H1 (cell line): ENCODE results near the gene ARFGEF3. TPM values are rescaled to one million over a fixed set of nuclear protein-coding genes. Genes with fewer than 3 reads are reported as not detected.

Experiments used
- CTCF ChIA-PET: fragments of 300-600 bp; sonication (Branson Sonifier 250); formaldehyde crosslinking; loops from one replicate; lab custom pipeline; 2021; ENCODE audit not compliant: partially characterized antibody; lab: Charles Lee
- POLR2A ChIA-PET: fragments of 300-600 bp; sonication (Branson Sonifier 250); formaldehyde crosslinking; loops from one replicate; lab custom pipeline; 2021; ENCODE audit warnings: inconsistent platforms; ENCODE audit not compliant: partially characterized antibody; lab: Charles Lee
- DNase-seq, 2 experiments: peaks; one replicate each; pipeline versions ENCODE4 v3.0.0 to v3.0.0-alpha.2; 2010 to 2022; ENCODE audit warnings: low spot score in 2 of 2, low read depth in 1 of 2, mixed read lengths in 1 of 2
- FAIRE-seq: peaks from 2 replicates; lab custom pipeline; 2011; peaks lifted over from hg19 to GRCh38; lab: Jason Lieb, UNC
- H2AFZ ChIP-seq: 2 replicates; pipeline ENCODE4 v1.8.1; 2012; ENCODE audit warnings: low read length, inconsistent platforms
- H2AK5ac ChIP-seq: 2 replicates; pipeline ENCODE4 v1.6.1; 2013; ENCODE audit warnings: low read depth, low read length
- H2BK120ac ChIP-seq: replicated peaks from 2 replicates; pipeline ENCODE3; 2013; ENCODE audit warnings: low read depth, low read length, inconsistent platforms
- H2BK12ac ChIP-seq: 2 replicates; pipeline ENCODE4 v1.6.1; 2013; ENCODE audit warnings: low read depth, low read length
- H2BK15ac ChIP-seq: 2 replicates; pipeline ENCODE4 v1.6.1; 2013; ENCODE audit warnings: low read length
- H2BK20ac ChIP-seq: 2 replicates; pipeline ENCODE4 v1.6.1; 2013; ENCODE audit warnings: low read length
- H2BK5ac ChIP-seq: 2 replicates; pipeline ENCODE4 v1.6.1; 2013; ENCODE audit warnings: low read depth, low read length
- H3K14ac ChIP-seq: 2 replicates; pipeline ENCODE4 v1.6.1; 2013; ENCODE audit warnings: inconsistent platforms; ENCODE audit not compliant: insufficient read length
- H3K18ac ChIP-seq: 2 replicates; pipeline ENCODE4 v1.6.1; 2013; ENCODE audit warnings: low read length; ENCODE audit errors: extremely low read depth
- H3K23ac ChIP-seq: 2 replicates; pipeline ENCODE4 v1.6.1; 2013; ENCODE audit warnings: inconsistent platforms; ENCODE audit not compliant: insufficient read length
- H3K23me2 ChIP-seq: 2 replicates; pipeline ENCODE4 v1.6.1; 2013; ENCODE audit warnings: low read depth, low read length
- H3K27ac ChIP-seq: 2 replicates; pipeline ENCODE4 v1.6.1; 2011; ENCODE audit warnings: low read depth, low read length, inconsistent platforms
- H3K27me3 ChIP-seq, 4 experiments: replicated peaks in 1 of 4; 1 replicate in 1 of 4; 2 replicates in 3 of 4; pipeline versions ENCODE4 v1.6.1 to v1.8.1; 2011 to 2013; ENCODE audit warnings: low read length in 3 of 4, mild to moderate bottlenecking in 3 of 4, inconsistent platforms in 2 of 4, mixed read lengths in 2 of 4, moderate library complexity in 1 of 4; ENCODE audit not compliant: control insufficient read depth in 3 of 4, insufficient read depth in 3 of 4; ENCODE audit errors: extremely low read depth in 1 of 4
- H3K36me3 ChIP-seq, 4 experiments: 2 replicates each; pipeline versions ENCODE4 v1.6.1 to v1.8.1; 2011 to 2013; ENCODE audit warnings: mild to moderate bottlenecking in 4 of 4, low read length in 3 of 4, moderate library complexity in 2 of 4, control low read depth in 1 of 4, inconsistent platforms in 1 of 4; ENCODE audit not compliant: insufficient read depth in 4 of 4, control insufficient read depth in 2 of 4
- H3K4ac ChIP-seq: replicated peaks from 2 replicates; pipeline ENCODE3; 2013; ENCODE audit warnings: low read length, low read depth, mixed read lengths, inconsistent platforms; ENCODE audit not compliant: insufficient read length
- H3K4me1 ChIP-seq, 4 experiments: replicated peaks in 1 of 4; 1 replicate in 1 of 4; 2 replicates in 3 of 4; pipeline versions ENCODE4 v1.6.1 to v1.8.1; 2011 to 2013; ENCODE audit warnings: low read length in 3 of 4, inconsistent platforms in 2 of 4, mixed read lengths in 1 of 4; ENCODE audit not compliant: insufficient read depth in 4 of 4, control insufficient read depth in 3 of 4
- H3K4me2 ChIP-seq, 2 experiments: 2 replicates each; pipeline versions ENCODE4 v1.6.1 to v1.8.1; 2011 to 2013; ENCODE audit warnings: low read depth in 2 of 2, low read length in 2 of 2, control low read depth in 1 of 2, inconsistent platforms in 1 of 2, mild to moderate bottlenecking in 1 of 2; ENCODE audit not compliant: insufficient read depth in 1 of 2
- H3K4me3 ChIP-seq, 4 experiments: fragments of 200-600, 300-600 bp in 1 of 4; sonication (generic), shearing (Covaris generic), sonication (Bioruptor Twin) in 1 of 4; 2 replicates each; pipeline versions ENCODE4 v1.5.1 to v1.8.1; 2011 to 2016; ENCODE audit warnings: low read length in 4 of 4, low read depth in 3 of 4, control low read depth in 2 of 4, inconsistent platforms in 2 of 4, mild to moderate bottlenecking in 2 of 4, mixed read lengths in 1 of 4, moderate library complexity in 1 of 4; ENCODE audit not compliant: insufficient read depth in 2 of 4; ENCODE audit errors: extremely low read depth in 1 of 4
- H3K56ac ChIP-seq: replicated peaks from 2 replicates; pipeline ENCODE3; 2013; ENCODE audit warnings: low read depth, mild to moderate bottlenecking, mixed read lengths, low read length, inconsistent platforms; ENCODE audit not compliant: insufficient read length
- H3K79me1 ChIP-seq: 2 replicates; pipeline ENCODE4 v1.6.1; 2013; ENCODE audit warnings: low read depth, low read length, control low read depth
- H3K79me2 ChIP-seq, 2 experiments: 2 replicates each; pipeline versions ENCODE4 v1.6.1 to v1.8.1; 2012 to 2013; ENCODE audit warnings: low read length in 2 of 2, mild to moderate bottlenecking in 2 of 2, inconsistent platforms in 1 of 2; ENCODE audit not compliant: insufficient read depth in 2 of 2, control insufficient read depth in 1 of 2
- H3K9ac ChIP-seq, 4 experiments: replicated peaks in 1 of 4; 1 replicate in 1 of 4; 2 replicates in 3 of 4; pipeline versions ENCODE4 v1.6.1 to v1.8.1; 2011 to 2013; ENCODE audit warnings: low read depth in 3 of 4, low read length in 3 of 4, control low read depth in 2 of 4, mild to moderate bottlenecking in 2 of 4, moderate library complexity in 2 of 4, inconsistent platforms in 1 of 4; ENCODE audit errors: extremely low read depth in 1 of 4
- H3K9me3 ChIP-seq, 2 experiments: 2 replicates each; pipeline versions ENCODE4 v1.6.1 to v1.8.1; 2012 to 2013; ENCODE audit warnings: mild to moderate bottlenecking in 2 of 2, moderate library complexity in 2 of 2, control low read depth in 1 of 2, inconsistent platforms in 1 of 2, low read depth in 1 of 2, low read length in 1 of 2, mixed read lengths in 1 of 2; ENCODE audit not compliant: insufficient read depth in 2 of 2
- H4K20me1 ChIP-seq, 2 experiments: replicated peaks in 1 of 2; 2 replicates each; pipeline versions ENCODE3 to v1.8.1; 2011 to 2013; ENCODE audit warnings: inconsistent platforms in 2 of 2, low read length in 2 of 2, mild to moderate bottlenecking in 1 of 2; ENCODE audit not compliant: insufficient read depth in 2 of 2, control insufficient read depth in 1 of 2
- H4K5ac ChIP-seq: 2 replicates; pipeline ENCODE4 v1.6.1; 2013; ENCODE audit warnings: low read length, low read depth, mixed read lengths, inconsistent platforms; ENCODE audit not compliant: insufficient read length
- H4K8ac ChIP-seq: 2 replicates; pipeline ENCODE4 v1.8.0; 2013; ENCODE audit warnings: mild to moderate bottlenecking, moderate library complexity, low read length, inconsistent platforms; ENCODE audit not compliant: insufficient read depth; ENCODE audit errors: extremely low read depth
- H4K91ac ChIP-seq: replicated peaks from 2 replicates; pipeline ENCODE3; 2013; ENCODE audit warnings: low read length, mixed read lengths, inconsistent platforms; ENCODE audit not compliant: insufficient read length
- BACH1 ChIP-seq: IDR thresholded peaks from 2 replicates; pipeline ENCODE4 v1.6.1; 2012; ENCODE audit warnings: low read length, improper control_type of control experiment
- FOSL1 ChIP-seq: IDR thresholded peaks from 2 replicates; pipeline ENCODE4 v1.6.1; 2011; ENCODE audit warnings: mild to moderate bottlenecking, low read depth, low read length, moderate library complexity; ENCODE audit not compliant: insufficient read depth
- NANOG ChIP-seq: IDR thresholded peaks from 2 replicates; pipeline ENCODE4 v1.6.1; 2011; ENCODE audit warnings: low read length, low read depth, mild to moderate bottlenecking, inconsistent platforms; ENCODE audit not compliant: insufficient read depth, poor library complexity, severe bottlenecking
- RFX5 ChIP-seq: IDR thresholded peaks from 2 replicates; pipeline ENCODE4 v1.6.1; 2011; ENCODE audit warnings: low read depth, low read length, improper control_type of control experiment, borderline replicate concordance
- SIRT6 ChIP-seq: IDR thresholded peaks from one replicate; pipeline ENCODE4 v1.7.1; 2012; ENCODE audit warnings: low read length, inconsistent platforms
- SIX5 ChIP-seq: IDR thresholded peaks from 2 replicates; pipeline ENCODE4 v1.6.1; 2011; ENCODE audit warnings: mild to moderate bottlenecking, low read depth, low read length
- SP2 ChIP-seq: IDR thresholded peaks from 2 replicates; pipeline ENCODE4 v1.6.1; 2012; ENCODE audit warnings: mild to moderate bottlenecking, low read length, inconsistent platforms
- WGBS, 2 experiments: shearing (Covaris generic) in 1 of 2; methylation state at CpG; one replicate each; pipeline versions ENCODE4 v1.1.6 to v1.1.7; 2013 to 2015; ENCODE audit warnings: low lambda C conversion rate in 2 of 2, mixed read lengths in 2 of 2, inconsistent platforms in 1 of 2, low coverage in 1 of 2, missing lambda C conversion rate in 1 of 2; ENCODE audit not compliant: insufficient replicate concordance in 2 of 2, insufficient coverage in 1 of 2, insufficient read length in 1 of 2; ENCODE audit errors: extremely low coverage in 1 of 2, missing lambda C conversion rate in 1 of 2; 5-methylcytosine and 5-hydroxymethylcytosine counted together
- polyA plus RNA-seq, 7 experiments: library from polyadenylated mRNA; depleted of rRNA in 3 of 7; stranded (reverse) in 5 of 7; unstranded in 2 of 7; fragments of >200 nt in 5 of 7; fragments of 200-250 nt in 2 of 7; gene quantifications; 1 replicate in 5 of 7; 2 replicates in 1 of 7; 4 replicates in 1 of 7; pipeline versions ENCODE4 v1.2.1 to v1.2.3, GENCODE V29; 2011 to 2013; ENCODE audit warnings: missing spikeins in 2 of 7, mixed read lengths in 2 of 7
- total RNA-seq: library from RNA; stranded (reverse); fragmentation: NEBNext Ultra II Directional; extraction: Animal tissue kit (Norgen Biotek cat#: 25700); gene quantifications from 2 replicates; pipeline ENCODE4 v1.2.1, GENCODE V29; 2021
- TF ChIP-seq, protein P1 (sequence below): IDR thresholded peaks from 2 replicates; pipeline ENCODE4 v1.6.1; 2011; ENCODE audit warnings: low read depth, mild to moderate bottlenecking, low read length; ENCODE audit not compliant: insufficient read depth
- TF ChIP-seq, protein P2 (sequence below), 3 experiments: IDR thresholded peaks; 1 replicate in 2 of 3; 2 replicates in 1 of 3; pipeline versions ENCODE4 v1.5.1 to v1.6.1; 2011; ENCODE audit warnings: low read length in 3 of 3, mild to moderate bottlenecking in 3 of 3, inconsistent platforms in 2 of 3, low read depth in 1 of 3, moderate library complexity in 1 of 3; ENCODE audit not compliant: insufficient read depth in 1 of 3; ENCODE audit errors: control extremely low read depth in 1 of 3
- TF ChIP-seq, protein P3 (sequence below): IDR thresholded peaks from 2 replicates; pipeline ENCODE4 v1.6.1; 2011; ENCODE audit warnings: low read length, improper control_type of control experiment

ARFGEF3 gene
- total and polyA plus RNA-seq, 2 of the 8 experiments (the other 6 are each of a cell fraction or from before 2014, with no cell fraction given): 5.8 to 23.2 TPM

DNA sequence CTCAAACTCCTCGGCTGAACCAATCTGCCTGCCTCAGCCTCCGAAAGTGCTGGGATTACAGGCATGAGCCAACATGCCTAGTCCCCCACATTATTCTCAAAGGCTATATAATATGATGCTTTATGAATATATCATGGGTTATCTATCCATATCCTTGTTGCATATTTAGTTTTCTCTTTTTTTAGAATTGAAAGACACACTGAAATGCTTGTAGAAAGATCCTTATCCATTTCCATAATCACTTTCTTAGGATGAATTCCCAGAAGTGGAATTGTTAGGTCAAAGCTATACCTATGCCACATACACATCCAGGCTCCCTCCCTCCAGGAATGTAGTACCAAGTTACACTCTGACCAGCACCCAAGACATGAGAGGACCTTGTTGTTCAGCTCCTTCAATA is 2.5 kb upstream of the ARFGEF3 start:
- Histone ChIP-seq H2BK5ac (no peak overlapping the region), H2BK15ac (no peak overlapping the region), H3K56ac (no peak overlapping the region), H3K18ac (no peak overlapping the region), H2BK120ac (no peak overlapping the region), H2AFZ (no peak overlapping the region), H3K9me3 (no peaks in the 10 kb centered on the region), H3K4me2 (no peak overlapping the region), H3K4ac (no peak overlapping the region), H2BK20ac (no peak overlapping the region), H3K27ac (no peak overlapping the region), H3K36me3 (no peaks in the 10 kb centered on the region), H4K20me1 (no peaks in the 10 kb centered on the region), H4K5ac (no peak overlapping the region), H2BK12ac (no peak overlapping the region), H4K91ac (no peak overlapping the region), H4K8ac (no peak overlapping the region), H3K9ac (no peak overlapping the region), H3K27me3 (peaks cover 0 to 3% (median 2%) of the 10 kb centered on the region in 4 experiments; a peak in 4 of 7 replicates), H3K4me3 (no peak overlapping the region), H3K14ac (no peak overlapping the region), H3K23ac (no peak overlapping the region), H3K4me1 (peaks cover 2 to 13% (median 11%) of the 10 kb centered on the region in 4 experiments; a peak in 5 of 7 replicates), H3K79me2 (peaks cover 0 to 7% of the 10 kb centered on the region in 2 experiments; a peak in 2 of 4 replicates), H3K23me2 (peaks cover 14% of the 10 kb centered on the region), H2AK5ac (no peak overlapping the region), H3K79me1 (0 out of 2 replicates have a peak, but pooled peaks cover 2% of the 10 kb centered on the region)
- ChIA-PET CTCF (interaction anchor here (1.2 to 1.9 kb wide), 3 partner anchors 9 to 43 kb away, joined by 5 to 7 read pairs (median 5); no protein-coding TSS in a partner anchor), POLR2A (no interaction called here)
- no peak for DNase-seq
- 77% methylated on average over 2 of the region's 2 CpGs; no CpG with 5 or more reads in 1 of the 2 experiments for WGBS, 2 experiments
- no peak for FAIRE-seq
- TF ChIP-seq, protein P1, sequence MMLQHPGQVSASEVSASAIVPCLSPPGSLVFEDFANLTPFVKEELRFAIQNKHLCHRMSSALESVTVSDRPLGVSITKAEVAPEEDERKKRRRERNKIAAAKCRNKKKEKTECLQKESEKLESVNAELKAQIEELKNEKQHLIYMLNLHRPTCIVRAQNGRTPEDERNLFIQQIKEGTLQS: no peak
- no peak for TF ChIP-seq NANOG
- no peak for TF ChIP-seq FOSL1
- TF ChIP-seq SP2: no peak
- TF ChIP-seq, protein P2, sequence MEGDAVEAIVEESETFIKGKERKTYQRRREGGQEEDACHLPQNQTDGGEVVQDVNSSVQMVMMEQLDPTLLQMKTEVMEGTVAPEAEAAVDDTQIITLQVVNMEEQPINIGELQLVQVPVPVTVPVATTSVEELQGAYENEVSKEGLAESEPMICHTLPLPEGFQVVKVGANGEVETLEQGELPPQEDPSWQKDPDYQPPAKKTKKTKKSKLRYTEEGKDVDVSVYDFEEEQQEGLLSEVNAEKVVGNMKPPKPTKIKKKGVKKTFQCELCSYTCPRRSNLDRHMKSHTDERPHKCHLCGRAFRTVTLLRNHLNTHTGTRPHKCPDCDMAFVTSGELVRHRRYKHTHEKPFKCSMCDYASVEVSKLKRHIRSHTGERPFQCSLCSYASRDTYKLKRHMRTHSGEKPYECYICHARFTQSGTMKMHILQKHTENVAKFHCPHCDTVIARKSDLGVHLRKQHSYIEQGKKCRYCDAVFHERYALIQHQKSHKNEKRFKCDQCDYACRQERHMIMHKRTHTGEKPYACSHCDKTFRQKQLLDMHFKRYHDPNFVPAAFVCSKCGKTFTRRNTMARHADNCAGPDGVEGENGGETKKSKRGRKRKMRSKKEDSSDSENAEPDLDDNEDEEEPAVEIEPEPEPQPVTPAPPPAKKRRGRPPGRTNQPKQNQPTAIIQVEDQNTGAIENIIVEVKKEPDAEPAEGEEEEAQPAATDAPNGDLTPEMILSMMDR (IDR thresholded peaks at IDR 0.05; ENCODE audit: control extremely low read depth in 1 of 3, insufficient read depth in 1 of 3, low read depth in 1 of 3, low read length in 3 of 3): no peak
- TF ChIP-seq RFX5: no peak
- no peak for TF ChIP-seq SIRT6
- no peak for TF ChIP-seq SIX5
- TF ChIP-seq BACH1: no peak
- TF ChIP-seq, protein P3, sequence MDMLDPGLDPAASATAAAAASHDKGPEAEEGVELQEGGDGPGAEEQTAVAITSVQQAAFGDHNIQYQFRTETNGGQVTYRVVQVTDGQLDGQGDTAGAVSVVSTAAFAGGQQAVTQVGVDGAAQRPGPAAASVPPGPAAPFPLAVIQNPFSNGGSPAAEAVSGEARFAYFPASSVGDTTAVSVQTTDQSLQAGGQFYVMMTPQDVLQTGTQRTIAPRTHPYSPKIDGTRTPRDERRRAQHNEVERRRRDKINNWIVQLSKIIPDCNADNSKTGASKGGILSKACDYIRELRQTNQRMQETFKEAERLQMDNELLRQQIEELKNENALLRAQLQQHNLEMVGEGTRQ: no peak
